H9 (cell line): Measurements from ENCODE around the gene KRTAP12-4. TPM values are rescaled to one million over a fixed set of nuclear protein-coding genes. Genes with fewer than 3 reads are reported as not detected.
"Not testable (repeated sequence)": the region's sequence is repeated elsewhere in the genome, so short reads cannot be mapped to it uniquely, and the experiment has no call there.

ENCODE experiments used
- DNase-seq: peaks from one replicate; pipeline ENCODE4 v3.0.0-alpha.2; 2017
- H2AFZ ChIP-seq: one replicate; pipeline ENCODE4 v1.6.1; 2013; ENCODE audit warnings: mild to moderate bottlenecking, low read length, control low read depth, moderate library complexity
- H2AK5ac ChIP-seq: 2 replicates; pipeline ENCODE4 v1.6.1; 2013; ENCODE audit warnings: low read length, control low read depth, mixed read lengths; ENCODE audit not compliant: insufficient read length
- H2BK120ac ChIP-seq: one replicate; pipeline ENCODE4 v1.6.1; 2013; ENCODE audit warnings: low read depth, mild to moderate bottlenecking, low read length, control low read depth, inconsistent platforms; ENCODE audit not compliant: poor library complexity, severe bottlenecking
- H2BK12ac ChIP-seq: 2 replicates; pipeline ENCODE4 v1.6.1; 2013; ENCODE audit warnings: low read length, control low read depth, mixed read lengths, low read depth; ENCODE audit not compliant: insufficient read length
- H2BK15ac ChIP-seq: 2 replicates; pipeline ENCODE4 v1.6.1; 2013; ENCODE audit warnings: low read depth, low read length, control low read depth
- H2BK20ac ChIP-seq: one replicate; pipeline ENCODE4 v1.6.1; 2013; ENCODE audit warnings: low read depth, mild to moderate bottlenecking, low read length, control low read depth, inconsistent platforms; ENCODE audit not compliant: poor library complexity, severe bottlenecking
- H2BK5ac ChIP-seq: 2 replicates; pipeline ENCODE4 v1.6.1; 2013; ENCODE audit warnings: low read length, control low read depth, mixed read lengths; ENCODE audit not compliant: insufficient read length
- H3K14ac ChIP-seq: 2 replicates; pipeline ENCODE4 v1.6.1; 2013; ENCODE audit warnings: low read length, control low read depth; ENCODE audit not compliant: insufficient read depth
- H3K18ac ChIP-seq: 2 replicates; pipeline ENCODE4 v1.6.1; 2013; ENCODE audit warnings: low read depth, mild to moderate bottlenecking, mixed read lengths, low read length, control low read depth; ENCODE audit not compliant: insufficient read length
- H3K23ac ChIP-seq: 2 replicates; pipeline ENCODE4 v1.6.1; 2013; ENCODE audit warnings: low read length, control low read depth, mixed read lengths, low read depth; ENCODE audit not compliant: insufficient read length
- H3K23me2 ChIP-seq: 2 replicates; pipeline ENCODE4 v1.6.1; 2013; ENCODE audit warnings: low read depth, mild to moderate bottlenecking, mixed read lengths, low read length, control low read depth; ENCODE audit not compliant: insufficient read length, poor library complexity, severe bottlenecking
- H3K27ac ChIP-seq: 2 replicates; pipeline ENCODE4 v1.5.1; 2013; ENCODE audit warnings: low read length, control low read depth, mixed read lengths, low read depth; ENCODE audit not compliant: insufficient read length
- H3K27me3 ChIP-seq: 2 replicates; pipeline ENCODE4 v1.6.1; 2013; ENCODE audit warnings: low read length, control low read depth, inconsistent platforms; ENCODE audit not compliant: insufficient read depth
- H3K4ac ChIP-seq: 2 replicates; pipeline ENCODE4 v1.6.1; 2013; ENCODE audit warnings: low read depth, mild to moderate bottlenecking, control low read depth, inconsistent platforms, low read length, moderate library complexity
- H3K4me1 ChIP-seq: 2 replicates; pipeline ENCODE4 v1.6.1; 2013; ENCODE audit warnings: low read length, control low read depth, inconsistent platforms; ENCODE audit not compliant: insufficient read depth
- H3K4me2 ChIP-seq: 2 replicates; pipeline ENCODE4 v1.6.1; 2013; ENCODE audit warnings: low read length, control low read depth, mixed read lengths; ENCODE audit not compliant: insufficient read length, insufficient read depth
- H3K56ac ChIP-seq: 2 replicates; pipeline ENCODE4 v1.6.1; 2013; ENCODE audit warnings: low read depth, mild to moderate bottlenecking, mixed read lengths, low read length, control low read depth; ENCODE audit not compliant: insufficient read length
- H3K79me1 ChIP-seq: 2 replicates; pipeline ENCODE4 v1.6.1; 2013; ENCODE audit warnings: low read depth, mild to moderate bottlenecking, moderate library complexity, low read length, control low read depth, inconsistent platforms; ENCODE audit not compliant: insufficient read depth, poor library complexity, severe bottlenecking
- H3K79me2 ChIP-seq: 2 replicates; pipeline ENCODE4 v1.6.1; 2013; ENCODE audit warnings: low read length, control low read depth, inconsistent platforms; ENCODE audit not compliant: insufficient read depth
- H3K9ac ChIP-seq: 2 replicates; pipeline ENCODE4 v1.6.1; 2013; ENCODE audit warnings: low read length, control low read depth, mixed read lengths; ENCODE audit not compliant: insufficient read length; ENCODE audit errors: extremely low read depth
- H3K9me3 ChIP-seq: one replicate; pipeline ENCODE4 v1.6.1; 2013; ENCODE audit warnings: low read depth, low read length, inconsistent platforms; ENCODE audit not compliant: control insufficient read depth
- H3T11ph ChIP-seq: one replicate; pipeline ENCODE4 v1.6.1; 2013; ENCODE audit warnings: mild to moderate bottlenecking, low read length, control low read depth, inconsistent platforms
- H4K20me1 ChIP-seq: one replicate; pipeline ENCODE4 v1.6.1; 2013; ENCODE audit not compliant: control insufficient read depth, insufficient read length, insufficient read depth
- H4K5ac ChIP-seq: 2 replicates; pipeline ENCODE4 v1.6.1; 2013; ENCODE audit warnings: low read depth, mild to moderate bottlenecking, mixed read lengths, low read length, control low read depth; ENCODE audit not compliant: insufficient read length
- H4K8ac ChIP-seq: replicated peaks from 2 replicates; pipeline ENCODE4 v1.6.1; 2013; ENCODE audit warnings: low read length, control low read depth, mixed read lengths, low read depth; ENCODE audit not compliant: insufficient read length
- H4K91ac ChIP-seq: 2 replicates; pipeline ENCODE4 v1.6.1; 2013; ENCODE audit warnings: low read depth, mild to moderate bottlenecking, moderate library complexity, mixed read lengths, low read length, control low read depth; ENCODE audit not compliant: insufficient read length
- H3K27ac Mint-ChIP-seq, 3 experiments: 2 replicates in 2 of 3; 3 replicates in 1 of 3; pipeline ENCODE4 v1.8.0; 2020 to 2021; ENCODE audit warnings: mixed read lengths in 3 of 3, mild to moderate bottlenecking in 1 of 3, moderate library complexity in 1 of 3
- H3K27me3 Mint-ChIP-seq: 2 replicates; pipeline ENCODE4 v1.8.0; 2021; ENCODE audit warnings: low read depth, mild to moderate bottlenecking, moderate library complexity, mixed read lengths
- H3K36me3 Mint-ChIP-seq, 3 experiments: 2 replicates in 2 of 3; 3 replicates in 1 of 3; pipeline ENCODE4 v1.8.0; 2020 to 2021; ENCODE audit warnings: low read depth in 3 of 3, mixed read lengths in 3 of 3; ENCODE audit not compliant: insufficient read depth in 1 of 3
- H3K4me1 Mint-ChIP-seq, 2 experiments: 2 replicates each; pipeline ENCODE4 v1.8.0; 2020; ENCODE audit warnings: mixed read lengths in 2 of 2
- H3K4me3 Mint-ChIP-seq, 2 experiments: 2 replicates in 1 of 2; 3 replicates in 1 of 2; pipeline ENCODE4 v1.8.0; 2020 to 2021; ENCODE audit warnings: mild to moderate bottlenecking in 2 of 2, mixed read lengths in 2 of 2, moderate library complexity in 1 of 2
- H3K9me3 Mint-ChIP-seq, 2 experiments: 2 replicates in 1 of 2; 3 replicates in 1 of 2; pipeline ENCODE4 v1.8.0; 2020; ENCODE audit warnings: mild to moderate bottlenecking in 2 of 2, mixed read lengths in 2 of 2, moderate library complexity in 1 of 2
- WGBS: extraction: QIAGEN DNeasy Blood & Tissue Kit; methylation state at CpG from one replicate; pipeline ENCODE4 v1.1.7; 2013; ENCODE audit warnings: missing lambda C conversion rate, low lambda C conversion rate, mixed read lengths; ENCODE audit not compliant: insufficient read length; ENCODE audit errors: extremely low coverage; 5-methylcytosine and 5-hydroxymethylcytosine counted together
- total RNA-seq: library from RNA; stranded (reverse); gene quantifications from 2 replicates; pipeline ENCODE4 v1.2.1, GENCODE V29; 2021
- TF ChIP-seq, protein P1 (sequence below): fragments of 200-600 bp; sonication (generic); conservative IDR thresholded peaks from 3 replicates; pipeline ENCODE4 v1.8.0; 2021; ENCODE audit warnings: antibody characterized with exemption, mild to moderate bottlenecking

Gene KRTAP12-4
- total RNA-seq, 1 experiment from 2014 or later = not detected

DNA sequence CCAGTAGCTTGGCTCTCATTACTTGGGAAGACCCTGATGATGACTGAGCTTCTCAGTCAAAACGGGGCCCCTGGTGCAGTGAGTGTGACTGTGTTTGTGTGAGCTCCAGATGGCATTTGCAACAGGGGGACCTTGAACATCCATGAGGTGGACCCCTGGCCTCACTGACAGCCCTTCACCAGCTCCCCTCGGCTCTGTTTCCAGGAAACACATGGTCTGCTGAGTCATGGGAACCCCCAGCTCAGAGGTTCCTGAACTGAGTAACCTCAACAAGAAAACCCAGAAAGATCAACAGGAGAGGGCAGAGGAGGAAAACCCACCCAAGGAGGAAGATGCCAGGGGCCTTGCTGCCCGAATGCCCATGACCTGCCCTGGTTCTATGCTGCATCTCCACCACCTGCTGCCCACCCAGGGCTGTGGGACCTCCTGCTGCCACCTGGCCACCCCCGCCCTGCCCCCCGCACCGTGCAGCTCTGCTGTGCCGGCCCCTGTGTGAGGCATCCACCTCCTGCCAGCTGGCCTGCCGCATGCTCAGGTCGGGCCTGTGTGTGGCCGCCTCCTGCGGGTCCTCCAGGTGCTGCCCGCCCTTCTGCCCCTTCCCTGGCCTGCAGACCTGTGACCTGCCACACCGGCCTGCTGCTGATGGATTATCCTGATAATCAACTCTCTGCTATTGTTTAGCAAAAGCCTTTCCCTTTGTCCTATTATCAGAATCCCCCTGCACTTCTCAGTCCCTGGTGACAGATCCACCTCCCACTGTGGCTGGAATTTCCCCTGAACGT lies 31.7 kb upstream of the KRTAP12-4 start:
- Histone ChIP-seq H2AFZ (no peak overlapping the region), H3K9me3 (no peaks in the 10 kb centered on the region), H3K4me1 (peaks cover 5% of the 10 kb centered on the region; the same call in 1 of the 2 replicates), H3K23me2 (no peaks in the 10 kb centered on the region), H2BK15ac (no peak overlapping the region), H3K56ac (no peak overlapping the region), H2AK5ac (no peak overlapping the region), H3K14ac (no peak overlapping the region), H4K8ac (no peak overlapping the region), H3K79me1 (no peaks in the 10 kb centered on the region), H2BK12ac (no peak overlapping the region), H3K4me2 (no peak overlapping the region), H3K27me3 (no peaks in the 10 kb centered on the region), H3T11ph (no peak overlapping the region), H4K5ac (no peak overlapping the region), H4K91ac (no peak overlapping the region), H4K20me1 (no peaks in the 10 kb centered on the region), H3K9ac (no peak overlapping the region), H2BK5ac (no peak overlapping the region), H3K27ac (no peak overlapping the region), H3K18ac (no peak overlapping the region), H3K79me2 (no peaks in the 10 kb centered on the region), H3K4ac (no peak overlapping the region), H2BK120ac (no peak overlapping the region), H3K23ac (no peak overlapping the region), H2BK20ac (no peak overlapping the region)
- H3K4me1 Mint-ChIP-seq = peaks cover 28 to 31% of the 10 kb centered on the region in 2 experiments
- H3K36me3 Mint-ChIP-seq = no peaks in the 10 kb centered on the region; a peak in 1 of 7 replicates
- H3K27me3 Mint-ChIP-seq = peaks cover 32% of the 10 kb centered on the region
- DNase-seq = peak; percentile 56
- peaks cover 0 to 4% of the 10 kb centered on the region in 2 experiments; a peak in 2 of 5 replicates for H3K9me3 Mint-ChIP-seq
- TF ChIP-seq, protein P1, sequence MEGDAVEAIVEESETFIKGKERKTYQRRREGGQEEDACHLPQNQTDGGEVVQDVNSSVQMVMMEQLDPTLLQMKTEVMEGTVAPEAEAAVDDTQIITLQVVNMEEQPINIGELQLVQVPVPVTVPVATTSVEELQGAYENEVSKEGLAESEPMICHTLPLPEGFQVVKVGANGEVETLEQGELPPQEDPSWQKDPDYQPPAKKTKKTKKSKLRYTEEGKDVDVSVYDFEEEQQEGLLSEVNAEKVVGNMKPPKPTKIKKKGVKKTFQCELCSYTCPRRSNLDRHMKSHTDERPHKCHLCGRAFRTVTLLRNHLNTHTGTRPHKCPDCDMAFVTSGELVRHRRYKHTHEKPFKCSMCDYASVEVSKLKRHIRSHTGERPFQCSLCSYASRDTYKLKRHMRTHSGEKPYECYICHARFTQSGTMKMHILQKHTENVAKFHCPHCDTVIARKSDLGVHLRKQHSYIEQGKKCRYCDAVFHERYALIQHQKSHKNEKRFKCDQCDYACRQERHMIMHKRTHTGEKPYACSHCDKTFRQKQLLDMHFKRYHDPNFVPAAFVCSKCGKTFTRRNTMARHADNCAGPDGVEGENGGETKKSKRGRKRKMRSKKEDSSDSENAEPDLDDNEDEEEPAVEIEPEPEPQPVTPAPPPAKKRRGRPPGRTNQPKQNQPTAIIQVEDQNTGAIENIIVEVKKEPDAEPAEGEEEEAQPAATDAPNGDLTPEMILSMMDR = peak; percentile 40; the same call in 2 of the 3 replicates
- peak overlapping the region in 1 of 2 experiments; percentile 37; a peak in 2 of 5 replicates for H3K4me3 Mint-ChIP-seq
- no CpG with 5 or more reads among the region's 14 CpGs for WGBS
- H3K27ac Mint-ChIP-seq = peak overlapping the region; percentile 7 to 86 (median 55); a peak in 3 of 7 replicates

DNA sequence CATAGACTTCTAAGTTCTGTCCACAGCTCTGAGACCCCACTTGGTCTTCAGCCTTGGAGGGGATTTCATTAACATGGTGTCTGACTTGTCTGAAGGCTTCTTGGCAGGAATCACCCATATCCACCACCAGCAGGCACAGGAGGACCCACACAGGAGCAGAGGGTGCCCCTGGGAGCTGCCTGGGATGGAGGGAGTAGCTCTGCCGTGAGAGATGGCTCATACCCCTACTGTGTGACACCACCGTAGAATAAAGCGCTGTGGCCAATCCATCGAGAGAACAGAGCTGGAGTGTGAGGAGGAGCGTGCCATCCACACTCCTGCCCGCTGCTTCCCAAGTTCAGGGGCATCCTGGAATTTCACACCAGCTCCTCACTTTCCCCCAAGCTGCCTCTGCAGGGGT lies 30.6 kb upstream of the KRTAP12-4 start:
- H3K4me3 Mint-ChIP-seq, H2BK15ac ChIP-seq, H3K9ac ChIP-seq, H2AFZ ChIP-seq, H3K18ac ChIP-seq, H3T11ph ChIP-seq, H3K14ac ChIP-seq, H3K23ac ChIP-seq, H3K27me3 ChIP-seq, H3K9me3 Mint-ChIP-seq, H3K36me3 Mint-ChIP-seq, H4K8ac ChIP-seq, H3K23me2 ChIP-seq, H2BK120ac ChIP-seq, H4K91ac ChIP-seq, H3K79me2 ChIP-seq, H3K56ac ChIP-seq, H4K20me1 ChIP-seq, H2BK12ac ChIP-seq, H3K27ac ChIP-seq, H3K79me1 ChIP-seq, H4K5ac ChIP-seq, H3K9me3 ChIP-seq, H3K4ac ChIP-seq, H2AK5ac ChIP-seq, H2BK20ac ChIP-seq, H3K4me2 ChIP-seq, H2BK5ac ChIP-seq, H3K27ac Mint-ChIP-seq, H3K4me1 ChIP-seq: not testable (repeated sequence)
- WGBS = no CpG with 5 or more reads among the region's 6 CpGs
- Mint-ChIP-seq H3K27me3 (peaks cover 32% of the 10 kb centered on the region), H3K4me1 (peaks cover 25 to 27% of the 10 kb centered on the region in 2 experiments)
- peak; percentile 16 for DNase-seq
